ENCODE data around the gene AKR7A3.

The AKR7A3 gene

GRCh38 chr1:19328486-19328885, 39.9 kb upstream of the AKR7A3 start:
- Histone ChIP-seq H3K4me1 (ENCODE audit: control insufficient read depth, insufficient read depth, low read length) (no peaks in the 10 kb centered on the region), H3K36me3 (ENCODE audit: control insufficient read depth, insufficient read depth, low read length) (peaks cover 45% of the 10 kb centered on the region), H3K9me3 (ENCODE audit: control insufficient read depth, insufficient read depth, low read length) (no peaks in the 10 kb centered on the region), H3K4me3 (ENCODE audit: low read depth, low read length) (no peak overlapping the region), H3K9ac (ENCODE audit: low read depth, low read length) (no peak overlapping the region), H3K27me3 (ENCODE audit: control insufficient read depth, insufficient read depth, low read length) (no peaks in the 10 kb centered on the region), H3K27ac (ENCODE audit: low read depth, low read length) (no peak overlapping the region)

- no peaks in the 10 kb centered on the region for H3K9me3 ChIP-seq (ENCODE audit: control insufficient read depth, insufficient read depth, low read length)
- no peaks in the 10 kb centered on the region for H3K4me1 ChIP-seq (ENCODE audit: control insufficient read depth, insufficient read depth, low read length)
These were observed 39.2 kb upstream of the AKR7A3 start for GRCh38 chr1:19327736-19328135.

GRCh38 chr1:19327301-19327700, 38.7 kb upstream of the AKR7A3 start:
- Histone ChIP-seq H3K9me3 (ENCODE audit: control insufficient read depth, insufficient read depth, low read length) (no peaks in the 10 kb centered on the region), H3K4me3 (ENCODE audit: low read depth, low read length) (no peak overlapping the region), H3K27ac (ENCODE audit: low read depth, low read length) (no peak overlapping the region), H3K27me3 (ENCODE audit: control insufficient read depth, insufficient read depth, low read length) (no peaks in the 10 kb centered on the region), H3K9ac (ENCODE audit: low read depth, low read length) (no peak overlapping the region), H3K36me3 (ENCODE audit: control insufficient read depth, insufficient read depth, low read length) (peaks cover 46% of the 10 kb centered on the region), H3K4me1 (ENCODE audit: control insufficient read depth, insufficient read depth, low read length) (no peaks in the 10 kb centered on the region)

More at GRCh38 chr1:19327736-19328135, 39.2 kb upstream of the AKR7A3 start:
- no peak overlapping the region for H3K9ac ChIP-seq (ENCODE audit: low read depth, low read length)
- no peaks in the 10 kb centered on the region for H3K27me3 ChIP-seq (ENCODE audit: control insufficient read depth, insufficient read depth, low read length)
- no peak overlapping the region for H3K4me3 ChIP-seq (ENCODE audit: low read depth, low read length)
- no peak overlapping the region for H3K27ac ChIP-seq (ENCODE audit: low read depth, low read length)
- peaks cover 45% of the 10 kb centered on the region for H3K36me3 ChIP-seq (ENCODE audit: control insufficient read depth, insufficient read depth, low read length)

- no peaks in the 10 kb centered on the region for H3K9me3 ChIP-seq (ENCODE audit: control insufficient read depth, insufficient read depth, low read length)
- H3K4me1 ChIP-seq (ENCODE audit: control insufficient read depth, insufficient read depth, low read length), result no peaks in the 10 kb centered on the region
- no peak overlapping the region for H3K9ac ChIP-seq (ENCODE audit: low read depth, low read length)
- no peak overlapping the region for H3K4me3 ChIP-seq (ENCODE audit: low read depth, low read length)
- H3K27ac ChIP-seq (ENCODE audit: low read depth, low read length), result no peak overlapping the region
- peaks cover 51% of the 10 kb centered on the region for H3K36me3 ChIP-seq (ENCODE audit: control insufficient read depth, insufficient read depth, low read length)
- H3K27me3 ChIP-seq (ENCODE audit: control insufficient read depth, insufficient read depth, low read length), result no peaks in the 10 kb centered on the region
These were observed 38.1 kb upstream of the AKR7A3 start for GRCh38 chr1:19326748-19327065.

- H3K27ac ChIP-seq (ENCODE audit: low read depth, low read length), result no peak overlapping the region
- H3K9me3 ChIP-seq (ENCODE audit: control insufficient read depth, insufficient read depth, low read length), result no peaks in the 10 kb centered on the region
- H3K9ac ChIP-seq (ENCODE audit: low read depth, low read length), result no peak overlapping the region
- no peaks in the 10 kb centered on the region for H3K27me3 ChIP-seq (ENCODE audit: control insufficient read depth, insufficient read depth, low read length)
- peaks cover 51% of the 10 kb centered on the region for H3K36me3 ChIP-seq (ENCODE audit: control insufficient read depth, insufficient read depth, low read length)
- H3K4me3 ChIP-seq (ENCODE audit: low read depth, low read length), result no peak overlapping the region
- H3K4me1 ChIP-seq (ENCODE audit: control insufficient read depth, insufficient read depth, low read length), result no peaks in the 10 kb centered on the region
These were observed 37.6 kb upstream of the AKR7A3 start for GRCh38 chr1:19325958-19326747.

- no peak overlapping the region for H3K9ac ChIP-seq (ENCODE audit: low read depth, low read length)
- H3K27ac ChIP-seq (ENCODE audit: low read depth, low read length), result no peak overlapping the region
- H3K27me3 ChIP-seq (ENCODE audit: control insufficient read depth, insufficient read depth, low read length), result no peaks in the 10 kb centered on the region
- peaks cover 51% of the 10 kb centered on the region for H3K36me3 ChIP-seq (ENCODE audit: control insufficient read depth, insufficient read depth, low read length)
- no peaks in the 10 kb centered on the region for H3K4me1 ChIP-seq (ENCODE audit: control insufficient read depth, insufficient read depth, low read length)
- H3K4me3 ChIP-seq (ENCODE audit: low read depth, low read length), result no peak overlapping the region
- H3K9me3 ChIP-seq (ENCODE audit: control insufficient read depth, insufficient read depth, low read length), result no peaks in the 10 kb centered on the region
These were observed 36.9 kb upstream of the AKR7A3 start for GRCh38 chr1:19325368-19325957.

- Histone ChIP-seq H3K4me3 (ENCODE audit: low read depth, low read length) (no peak overlapping the region), H3K4me1 (ENCODE audit: control insufficient read depth, insufficient read depth, low read length) (no peaks in the 10 kb centered on the region), H3K27me3 (ENCODE audit: control insufficient read depth, insufficient read depth, low read length) (no peaks in the 10 kb centered on the region), H3K27ac (ENCODE audit: low read depth, low read length) (no peak overlapping the region), H3K36me3 (ENCODE audit: control insufficient read depth, insufficient read depth, low read length) (peaks cover 51% of the 10 kb centered on the region), H3K9ac (ENCODE audit: low read depth, low read length) (no peak overlapping the region), H3K9me3 (ENCODE audit: control insufficient read depth, insufficient read depth, low read length) (no peaks in the 10 kb centered on the region)
These were observed 36.1 kb upstream of the AKR7A3 start for GRCh38 chr1:19324665-19324990.

- no peak overlapping the region for H3K9ac ChIP-seq (ENCODE audit: low read depth, low read length)
- H3K36me3 ChIP-seq (ENCODE audit: control insufficient read depth, insufficient read depth, low read length), result peaks cover 53% of the 10 kb centered on the region
- no peaks in the 10 kb centered on the region for H3K27me3 ChIP-seq (ENCODE audit: control insufficient read depth, insufficient read depth, low read length)
- H3K4me1 ChIP-seq (ENCODE audit: control insufficient read depth, insufficient read depth, low read length), result no peaks in the 10 kb centered on the region
- H3K27ac ChIP-seq (ENCODE audit: low read depth, low read length), result no peak overlapping the region
- H3K4me3 ChIP-seq (ENCODE audit: low read depth, low read length), result no peak overlapping the region
- H3K9me3 ChIP-seq (ENCODE audit: control insufficient read depth, insufficient read depth, low read length), result no peaks in the 10 kb centered on the region
These were observed 35.6 kb upstream of the AKR7A3 start for GRCh38 chr1:19323987-19324664.

- H3K27me3 ChIP-seq (ENCODE audit: control insufficient read depth, insufficient read depth, low read length), result no peaks in the 10 kb centered on the region
- H3K4me3 ChIP-seq (ENCODE audit: low read depth, low read length), result no peak overlapping the region
- no peaks in the 10 kb centered on the region for H3K4me1 ChIP-seq (ENCODE audit: control insufficient read depth, insufficient read depth, low read length)
- no peak overlapping the region for H3K9ac ChIP-seq (ENCODE audit: low read depth, low read length)
- no peak overlapping the region for H3K27ac ChIP-seq (ENCODE audit: low read depth, low read length)
- no peaks in the 10 kb centered on the region for H3K9me3 ChIP-seq (ENCODE audit: control insufficient read depth, insufficient read depth, low read length)
- peaks cover 53% of the 10 kb centered on the region for H3K36me3 ChIP-seq (ENCODE audit: control insufficient read depth, insufficient read depth, low read length)
These were observed 33.9 kb upstream of the AKR7A3 start for GRCh38 chr1:19322481-19322880.

- Histone ChIP-seq H3K4me3 (ENCODE audit: low read depth, low read length) (no peak overlapping the region), H3K27ac (ENCODE audit: low read depth, low read length) (no peak overlapping the region), H3K9me3 (ENCODE audit: control insufficient read depth, insufficient read depth, low read length) (no peaks in the 10 kb centered on the region), H3K36me3 (ENCODE audit: control insufficient read depth, insufficient read depth, low read length) (peaks cover 46% of the 10 kb centered on the region), H3K4me1 (ENCODE audit: control insufficient read depth, insufficient read depth, low read length) (no peaks in the 10 kb centered on the region), H3K27me3 (ENCODE audit: control insufficient read depth, insufficient read depth, low read length) (no peaks in the 10 kb centered on the region), H3K9ac (ENCODE audit: low read depth, low read length) (no peak overlapping the region)
These were observed 32.5 kb upstream of the AKR7A3 start for GRCh38 chr1:19321071-19321470.

GRCh38 chr1:19319196-19319595, 30.6 kb upstream of the AKR7A3 start:
- H3K27ac ChIP-seq (ENCODE audit: low read depth, low read length), result no peak overlapping the region
- no peaks in the 10 kb centered on the region for H3K9me3 ChIP-seq (ENCODE audit: control insufficient read depth, insufficient read depth, low read length)
- H3K36me3 ChIP-seq (ENCODE audit: control insufficient read depth, insufficient read depth, low read length), result peaks cover 29% of the 10 kb centered on the region
- no peaks in the 10 kb centered on the region for H3K27me3 ChIP-seq (ENCODE audit: control insufficient read depth, insufficient read depth, low read length)
- H3K4me3 ChIP-seq (ENCODE audit: low read depth, low read length), result no peak overlapping the region
- no peaks in the 10 kb centered on the region for H3K4me1 ChIP-seq (ENCODE audit: control insufficient read depth, insufficient read depth, low read length)
- no peak overlapping the region for H3K9ac ChIP-seq (ENCODE audit: low read depth, low read length)
